Placental epithelial cell (primary cell): ENCODE results near the gene GAS7. TPM values are rescaled to one million over a fixed set of nuclear protein-coding genes. Genes with fewer than 3 reads are reported as not detected.

Experiments
- total RNA-seq: library from RNA; depleted of rRNA; stranded (reverse); fragments of >200 nt; gene quantifications from 2 replicates; pipeline ENCODE4 v1.2.3, GENCODE V29; 2012

GAS7 gene
- 0.39 and 0.54 TPM in 2 replicates for total RNA-seq

GRCh38 chr17:10198509-10199249, at the start of gene GAS7:
GAS7 (minus strand) TSS chr17:10198606.

GRCh38 chr17:9905078-9905415, 293.4 kb downstream of the GAS7 start, which contains the start of gene RCVRN:
RCVRN (minus strand) TSS chr17:9905271; CDS start chr17:9905180, 91 bp downstream.

Other genes starting within 250 kb of the GAS7 start
- gene MYH13, start 174.4 kb upstream of the GAS7 start, total RNA-seq, result not detected in 2 replicates
- not detected in 2 replicates for gene MYH8, start 223.3 kb upstream of the GAS7 start, total RNA-seq